Choroid plexus epithelial cell (primary cell): Measurements from ENCODE around the gene UBE2C.

Experiments used
- DNase-seq: peaks from one replicate; pipeline ENCODE4 v3.0.0-alpha.2; 2010; ENCODE audit warnings: low read depth
- H3K4me3 ChIP-seq: 2 replicates; pipeline ENCODE4 v1.5.1; 2011; ENCODE audit warnings: low read depth, mild to moderate bottlenecking, control low read depth, low read length, moderate library complexity
- TF ChIP-seq, protein P1 (sequence below): conservative IDR thresholded peaks from 2 replicates; pipeline ENCODE4 v1.5.1; 2011; ENCODE audit warnings: low read depth, mild to moderate bottlenecking, control low read depth, inconsistent platforms, low read length, moderate library complexity

Gene UBE2C

DNA sequence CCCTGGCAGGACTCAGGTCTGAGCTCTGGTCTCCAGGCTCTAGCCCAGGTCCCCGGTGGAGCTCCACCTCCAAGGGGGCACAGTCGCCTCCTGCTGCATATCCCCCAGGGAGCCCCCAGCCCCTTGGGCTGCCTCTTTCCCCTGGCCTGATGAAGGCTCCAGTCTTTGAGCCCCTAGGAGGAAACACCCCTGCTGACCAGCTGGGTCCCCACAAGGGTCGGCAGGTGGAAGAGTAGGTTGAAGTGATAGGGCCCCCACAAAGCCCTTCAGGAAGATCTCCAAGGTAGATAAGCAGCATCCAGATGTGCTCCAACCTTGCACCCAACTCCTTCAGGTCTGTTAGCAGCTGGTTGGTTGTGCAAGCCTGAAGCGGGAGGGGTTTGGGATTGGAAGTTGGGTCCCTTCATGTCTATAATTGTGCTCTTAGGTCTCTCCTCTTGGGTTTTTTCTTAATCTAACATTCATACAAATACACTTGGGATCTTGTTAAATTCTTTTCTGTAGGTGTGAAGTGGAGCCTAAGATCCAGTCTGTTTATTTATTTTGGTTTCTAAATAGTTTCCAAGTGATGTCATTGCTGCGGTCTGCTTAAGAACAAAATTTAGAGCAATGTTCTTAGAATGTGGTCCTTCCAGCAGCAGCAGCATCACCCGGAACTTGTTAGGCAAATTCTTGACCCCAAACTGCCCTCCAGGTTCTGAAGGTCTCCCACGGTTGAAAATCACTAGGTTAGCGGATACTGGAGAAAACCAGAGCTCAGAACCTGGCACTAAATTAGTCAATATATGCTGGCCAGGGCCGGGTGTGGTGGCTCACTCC lies 5.1 kb downstream of the UBE2C start:
- TF ChIP-seq, protein P1, sequence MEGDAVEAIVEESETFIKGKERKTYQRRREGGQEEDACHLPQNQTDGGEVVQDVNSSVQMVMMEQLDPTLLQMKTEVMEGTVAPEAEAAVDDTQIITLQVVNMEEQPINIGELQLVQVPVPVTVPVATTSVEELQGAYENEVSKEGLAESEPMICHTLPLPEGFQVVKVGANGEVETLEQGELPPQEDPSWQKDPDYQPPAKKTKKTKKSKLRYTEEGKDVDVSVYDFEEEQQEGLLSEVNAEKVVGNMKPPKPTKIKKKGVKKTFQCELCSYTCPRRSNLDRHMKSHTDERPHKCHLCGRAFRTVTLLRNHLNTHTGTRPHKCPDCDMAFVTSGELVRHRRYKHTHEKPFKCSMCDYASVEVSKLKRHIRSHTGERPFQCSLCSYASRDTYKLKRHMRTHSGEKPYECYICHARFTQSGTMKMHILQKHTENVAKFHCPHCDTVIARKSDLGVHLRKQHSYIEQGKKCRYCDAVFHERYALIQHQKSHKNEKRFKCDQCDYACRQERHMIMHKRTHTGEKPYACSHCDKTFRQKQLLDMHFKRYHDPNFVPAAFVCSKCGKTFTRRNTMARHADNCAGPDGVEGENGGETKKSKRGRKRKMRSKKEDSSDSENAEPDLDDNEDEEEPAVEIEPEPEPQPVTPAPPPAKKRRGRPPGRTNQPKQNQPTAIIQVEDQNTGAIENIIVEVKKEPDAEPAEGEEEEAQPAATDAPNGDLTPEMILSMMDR, result no peak
- H3K4me3 ChIP-seq, result no peak overlapping the region
- DNase-seq, result peak; percentile 97

DNA sequence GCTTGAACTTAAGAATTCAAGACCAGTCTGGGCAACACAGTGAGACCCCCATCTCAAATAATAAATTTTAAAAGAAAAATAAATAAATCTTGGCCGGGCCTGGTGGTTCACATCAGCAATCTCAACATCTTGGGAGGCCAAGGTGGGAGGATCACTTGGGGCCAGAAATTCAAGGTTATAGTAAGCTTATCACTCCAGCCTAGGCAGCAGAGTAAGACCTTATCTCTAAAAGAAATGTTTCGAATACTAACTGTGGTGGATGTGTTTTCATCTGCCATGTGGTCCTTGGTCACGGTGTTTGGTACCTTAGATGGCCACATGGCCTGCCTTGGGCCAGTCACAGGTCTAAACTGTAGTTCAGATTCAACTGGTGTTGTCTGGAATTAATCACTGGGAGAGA lies 5.8 kb downstream of the UBE2C start:
- no peak for DNase-seq
- H3K4me3 ChIP-seq, result no peak overlapping the region
- TF ChIP-seq, protein P1, result no peak

DNA sequence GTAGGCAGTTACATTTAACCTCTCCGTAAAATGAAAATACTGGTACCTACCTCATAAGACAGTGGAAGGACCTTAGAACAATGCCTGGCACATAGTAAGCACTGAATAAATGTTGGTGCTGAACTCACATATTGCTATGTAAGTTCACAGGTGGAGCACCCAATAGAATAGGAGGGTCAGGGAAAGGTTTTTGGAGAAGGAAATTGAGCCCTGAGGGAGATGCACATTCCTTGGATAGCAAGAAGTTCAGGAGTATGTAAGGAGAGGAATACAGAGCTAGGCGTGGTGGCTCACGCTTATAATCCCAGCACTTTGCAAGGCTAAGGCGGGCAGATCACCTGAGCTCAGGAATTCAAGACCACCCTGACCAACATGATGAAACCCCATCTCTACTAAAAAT lies 7.0 kb downstream of the UBE2C start:
- TF ChIP-seq, protein P1, result no peak
- no peak overlapping the region for H3K4me3 ChIP-seq
- DNase-seq, result no peak

DNA sequence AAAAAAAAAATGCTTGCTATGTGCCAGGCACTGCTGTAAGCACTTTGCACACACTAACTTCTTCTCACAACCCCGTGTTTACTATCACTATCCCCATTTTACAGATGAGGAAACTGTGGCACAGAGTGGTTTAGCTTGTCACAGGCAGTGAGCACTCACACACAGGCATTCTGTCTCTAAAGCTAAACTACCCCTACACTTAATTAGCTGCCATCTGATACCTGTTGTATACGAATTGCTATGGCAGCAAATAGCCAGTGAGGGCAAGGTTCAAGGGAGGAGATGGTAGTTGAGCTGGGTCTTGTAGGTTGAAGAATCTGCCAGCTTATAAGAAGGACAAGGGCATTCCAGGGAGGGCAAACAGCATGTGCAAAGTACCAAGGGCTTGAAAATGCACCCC lies 9.5 kb downstream of the UBE2C start:
- H3K4me3 ChIP-seq, result no peak overlapping the region
- TF ChIP-seq, protein P1, result no peak
- no peak for DNase-seq

DNA sequence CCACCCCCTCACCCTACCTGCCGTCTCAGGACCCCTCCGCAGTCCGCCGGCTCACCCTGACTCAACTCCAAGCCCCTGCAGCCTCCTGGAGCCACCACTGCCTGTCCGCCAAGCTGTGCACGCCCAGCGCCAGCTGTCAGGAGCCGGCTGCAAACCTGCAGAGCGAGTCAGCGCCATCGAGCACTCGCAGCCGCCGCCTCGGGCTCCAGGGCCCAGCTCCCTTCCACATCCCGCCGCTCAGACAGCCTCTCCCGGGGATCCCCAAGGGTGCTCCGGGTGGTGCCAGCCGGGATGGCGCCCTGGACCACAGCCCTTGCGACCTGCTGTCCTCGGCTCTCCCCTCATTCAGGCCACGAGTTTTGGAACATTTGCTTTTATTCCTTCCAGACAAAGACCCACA lies 10.4 kb downstream of the UBE2C start:
- TF ChIP-seq, protein P1, result no peak
- peak overlapping the region; percentile 10 for H3K4me3 ChIP-seq
- DNase-seq, result peak; percentile 41

DNA sequence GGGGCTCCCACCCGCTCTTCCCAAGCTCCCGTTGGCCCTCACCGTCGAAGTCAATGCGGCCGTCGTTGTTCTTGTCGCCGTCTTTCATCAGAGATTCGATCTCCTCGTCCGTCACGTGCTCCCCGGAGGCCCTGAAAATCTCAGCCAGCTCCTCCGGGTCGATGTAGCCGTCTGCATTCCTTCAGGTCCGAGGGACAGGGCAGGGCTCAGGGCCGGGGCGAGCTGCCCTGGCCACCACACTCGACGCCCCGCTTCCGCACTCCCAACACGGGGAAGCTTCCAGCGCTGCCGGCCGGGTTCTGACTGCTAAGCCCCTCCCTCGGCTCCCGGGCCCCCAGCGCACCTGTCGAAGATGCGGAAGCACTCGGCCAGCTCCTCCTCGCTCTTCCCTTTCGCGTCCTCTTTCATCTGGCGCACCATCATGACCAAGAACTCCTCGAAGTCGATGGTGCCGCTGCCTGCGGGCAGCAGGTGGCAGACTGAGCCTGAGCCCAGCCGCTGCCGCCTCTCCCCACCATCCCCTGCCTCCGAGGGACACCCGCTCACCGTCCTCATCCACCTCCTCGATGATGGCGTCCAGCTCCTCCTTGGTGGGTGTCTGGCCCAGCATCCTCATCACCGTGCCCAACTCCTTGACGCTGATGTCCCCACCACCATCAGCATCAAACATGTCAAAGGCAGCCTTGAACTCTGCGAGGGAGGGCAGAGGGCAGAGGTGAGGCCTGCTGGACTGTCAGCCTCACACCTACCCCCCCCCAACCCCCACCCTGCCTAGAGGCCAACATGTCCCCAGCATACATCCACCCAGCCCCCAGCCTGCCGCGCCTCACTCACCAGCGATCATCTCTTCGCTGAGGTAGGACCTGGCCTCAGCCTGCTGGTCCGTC lies 11.7 kb downstream of the UBE2C start:
- no peak overlapping the region for H3K4me3 ChIP-seq
- TF ChIP-seq, protein P1, result peak; percentile 62
- DNase-seq, result peak; percentile 47
